NCI-H345 treated with DMSO at 0.1 percent for 48 hours (cell line): Measurements from ENCODE around the gene IFI27L1.

Source experiments
- DNase-seq: peaks from one replicate; lab custom pipeline; 2025; ENCODE audit not compliant: unreplicated experiment; lab: John Stamatoyannopoulos, UW

The IFI27L1 gene

GRCh38 chr14:94129758-94130414, 48.8 kb downstream of the IFI27L1 start:
- DNase-seq, result peak; percentile 58

GRCh38 chr14:94132285-94132887, 51.3 kb downstream of the IFI27L1 start:
- peak; percentile 48 for DNase-seq

GRCh38 chr14:94135476-94135875, 54.4 kb downstream of the IFI27L1 start:
- no peak for DNase-seq

- DNase-seq, result peak; percentile 57
These were observed 55.6 kb downstream of the IFI27L1 start for GRCh38 chr14:94136575-94137331.

- no peak for DNase-seq
These were observed 57.1 kb downstream of the IFI27L1 start for GRCh38 chr14:94138251-94138650.

GRCh38 chr14:94139006-94139405, 57.9 kb downstream of the IFI27L1 start:
- no peak for DNase-seq

- DNase-seq, result no peak
These were observed 58.3 kb downstream of the IFI27L1 start for GRCh38 chr14:94139421-94139820.

GRCh38 chr14:94142247-94142646, 61.1 kb downstream of the IFI27L1 start:
- DNase-seq, result no peak

- no peak for DNase-seq
These were observed 61.7 kb downstream of the IFI27L1 start for GRCh38 chr14:94142836-94143235.

GRCh38 chr14:94143239-94143638, 62.1 kb downstream of the IFI27L1 start:
- DNase-seq, result no peak

- no peak for DNase-seq
These were observed 62.6 kb downstream of the IFI27L1 start for GRCh38 chr14:94143711-94144110.

GRCh38 chr14:94144765-94145164, 63.7 kb downstream of the IFI27L1 start:
- DNase-seq, result no peak

GRCh38 chr14:94145902-94146527, 64.9 kb downstream of the IFI27L1 start:
- peak; percentile 34 for DNase-seq
